ENCODE results near the gene CYB5R3. TPM values are rescaled to one million over a fixed set of nuclear protein-coding genes. Genes with fewer than 3 reads are reported as not detected.

Gene CYB5R3
- total RNA-seq, 1 donor from 2014 or later, result 181 TPM

DNA sequence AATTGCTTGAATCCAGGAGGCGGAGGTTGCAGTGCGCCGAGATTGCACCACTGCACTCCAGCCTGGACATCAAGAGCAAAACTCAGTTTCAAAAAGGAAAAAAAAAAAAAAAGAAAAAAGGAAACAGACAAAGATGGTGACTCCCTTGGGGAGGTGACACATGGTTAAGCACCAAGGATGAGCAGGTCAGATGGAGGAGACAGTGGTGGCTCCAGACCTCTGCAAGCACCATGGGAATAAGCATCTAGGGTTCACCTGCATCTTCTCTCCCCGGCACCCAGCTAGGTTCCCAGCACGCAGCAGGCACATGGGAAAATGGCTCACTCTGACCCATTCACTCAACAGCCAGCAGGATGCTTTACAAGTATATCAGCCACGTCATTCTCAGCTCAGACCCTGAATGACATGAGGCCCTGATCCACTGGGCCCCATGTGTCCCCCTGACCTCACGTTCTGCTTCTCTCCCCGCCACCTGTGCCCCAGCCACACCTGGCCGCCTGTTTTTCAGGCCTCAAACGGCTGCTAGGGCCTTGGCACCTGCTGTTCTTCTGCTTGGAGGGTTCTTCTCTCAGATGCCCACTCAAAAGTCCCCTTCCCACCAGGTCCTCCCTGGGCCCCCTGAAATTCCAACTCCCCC lies 47.3 kb upstream of the CYB5R3 start:
- no peak overlapping the region for H3K4me3 Mint-ChIP-seq (ENCODE audit: unreplicated experiment)
- H3K9ac ChIP-seq (ENCODE audit: low read length), result no peak overlapping the region
- no peaks in the 10 kb centered on the region for H3K36me3 ChIP-seq (ENCODE audit: insufficient read depth, low read length)
- no peaks in the 10 kb centered on the region for H3K79me2 ChIP-seq (ENCODE audit: insufficient read depth, low read length)
- H3K9me3 ChIP-seq (ENCODE audit: insufficient read depth, low read depth, low read length), result no peaks in the 10 kb centered on the region
- DNase-seq (ENCODE audit: low read depth) (no peak), FAIRE-seq (no peak)
- H4K20me1 ChIP-seq (ENCODE audit: insufficient read depth, low read length), result no peaks in the 10 kb centered on the region
- H3K27me3 ChIP-seq (ENCODE audit: insufficient read depth, low read length), result no peaks in the 10 kb centered on the region
- no peaks in the 10 kb centered on the region for H3K9me3 Mint-ChIP-seq (ENCODE audit: unreplicated experiment)
- no peak overlapping the region for H3K4me3 ChIP-seq (ENCODE audit: insufficient read depth, low read depth, low read length)
- peaks cover 2% of the 10 kb centered on the region for H3K4me1 Mint-ChIP-seq (ENCODE audit: low read depth, unreplicated experiment)
- no peak overlapping the region for H3K27ac Mint-ChIP-seq (ENCODE audit: unreplicated experiment)
- H3K4me1 ChIP-seq (ENCODE audit: insufficient read depth, low read length), result peaks cover 14% of the 10 kb centered on the region
- no peak overlapping the region for H3K4me2 ChIP-seq (ENCODE audit: low read length)
- no peak for TF ChIP-seq CTCF (IDR thresholded peaks at IDR 0.05; ENCODE audit: insufficient read depth, low read depth, low read length)
- TF ChIP-seq EZH2 (IDR thresholded peaks at IDR 0.05; ENCODE audit: insufficient read depth, low read length), result no peak
- no peak overlapping the region for H2AFZ ChIP-seq (ENCODE audit: low read depth, low read length)
- no peak overlapping the region for H3K27ac ChIP-seq (ENCODE audit: low read depth, low read length)
- H3K36me3 Mint-ChIP-seq (ENCODE audit: low read depth, unreplicated experiment), result no peaks in the 10 kb centered on the region
- no peaks in the 10 kb centered on the region for H3K27me3 Mint-ChIP-seq (ENCODE audit: low read depth, unreplicated experiment)

DNA sequence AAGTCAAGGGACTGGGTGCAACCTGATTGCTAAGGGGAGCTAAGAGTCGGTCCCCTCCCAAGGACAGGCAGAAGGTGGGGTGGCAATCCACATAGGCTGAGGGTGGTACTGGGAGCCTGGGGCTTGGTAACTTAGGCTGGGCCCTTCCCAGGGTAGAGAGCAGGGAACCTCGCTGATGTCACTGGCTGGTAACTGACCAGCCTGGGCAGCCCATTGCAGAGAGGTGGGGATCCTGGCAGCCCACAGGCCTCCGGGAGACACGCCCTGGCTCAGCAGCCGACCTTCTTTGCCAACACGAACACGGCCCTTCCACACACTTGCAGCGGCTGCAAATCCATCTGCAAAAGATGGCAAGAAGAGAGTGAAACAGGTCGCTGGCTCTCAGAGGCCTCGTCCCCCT lies 46.1 kb upstream of the CYB5R3 start:
- Mint-ChIP-seq H3K9me3 (ENCODE audit: unreplicated experiment) (no peaks in the 10 kb centered on the region), H3K4me1 (ENCODE audit: low read depth, unreplicated experiment) (peaks cover 2% of the 10 kb centered on the region), H3K4me3 (ENCODE audit: unreplicated experiment) (no peak overlapping the region), H3K27me3 (ENCODE audit: low read depth, unreplicated experiment) (no peaks in the 10 kb centered on the region), H3K36me3 (ENCODE audit: low read depth, unreplicated experiment) (no peaks in the 10 kb centered on the region), H3K27ac (ENCODE audit: unreplicated experiment) (no peak overlapping the region)
- no peak overlapping the region for H3K4me3 ChIP-seq (ENCODE audit: insufficient read depth, low read depth, low read length)
- H3K9me3 ChIP-seq (ENCODE audit: insufficient read depth, low read depth, low read length), result no peaks in the 10 kb centered on the region
- TF ChIP-seq CTCF (IDR thresholded peaks at IDR 0.05; ENCODE audit: insufficient read depth, low read depth, low read length) (no peak), EZH2 (IDR thresholded peaks at IDR 0.05; ENCODE audit: insufficient read depth, low read length) (no peak)
- H3K36me3 ChIP-seq (ENCODE audit: insufficient read depth, low read length), result no peaks in the 10 kb centered on the region
- H2AFZ ChIP-seq (ENCODE audit: low read depth, low read length), result no peak overlapping the region
- H3K4me2 ChIP-seq (ENCODE audit: low read length), result no peak overlapping the region
- H3K79me2 ChIP-seq (ENCODE audit: insufficient read depth, low read length), result no peaks in the 10 kb centered on the region
- H3K9ac ChIP-seq (ENCODE audit: low read length), result no peak overlapping the region
- FAIRE-seq (no peak), DNase-seq (ENCODE audit: low read depth) (no peak)
- no peaks in the 10 kb centered on the region for H3K27me3 ChIP-seq (ENCODE audit: insufficient read depth, low read length)
- H3K4me1 ChIP-seq (ENCODE audit: insufficient read depth, low read length), result peaks cover 14% of the 10 kb centered on the region
- H3K27ac ChIP-seq (ENCODE audit: low read depth, low read length), result no peak overlapping the region
- no peaks in the 10 kb centered on the region for H4K20me1 ChIP-seq (ENCODE audit: insufficient read depth, low read length)

All from astrocyte (in vitro differentiated cells and primary cell).